ENCODE measurements around the gene IL37. TPM values are rescaled to one million over a fixed set of nuclear protein-coding genes. Genes with fewer than 3 reads are reported as not detected.

The IL37 gene
- polyA plus RNA-seq, 1 donor from 2014 or later = not detected

DNA sequence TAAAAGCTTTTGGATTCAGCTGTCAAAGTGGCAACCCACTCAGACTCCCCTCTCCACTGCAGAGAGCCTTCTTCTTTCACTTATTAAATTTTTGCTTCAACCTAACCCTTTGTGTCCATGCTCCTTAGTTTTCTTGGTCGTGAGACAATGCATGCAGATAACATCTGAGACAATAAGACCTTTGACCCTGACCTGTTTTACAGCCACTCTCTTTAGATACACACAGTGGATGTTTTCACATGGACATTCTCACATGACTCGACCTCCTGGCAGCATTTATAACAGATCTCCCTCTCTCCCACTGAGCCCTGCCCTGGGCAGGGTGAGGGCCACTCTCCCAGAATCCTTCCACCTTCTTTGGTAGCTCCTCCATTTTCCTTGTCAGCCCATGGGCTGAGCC lies 36.4 kb downstream of the IL37 start:
- no peak overlapping the region for H3K4me2 ChIP-seq (ENCODE audit: low read length)
- no peaks in the 10 kb centered on the region for H3K79me2 ChIP-seq (replicated peaks; ENCODE audit: insufficient read depth, low read length)
- H3F3A ChIP-seq (ENCODE audit: insufficient read depth, low read length, poor library complexity, severe bottlenecking) = no peaks in the 10 kb centered on the region
- no peaks in the 10 kb centered on the region for H3K36me3 ChIP-seq (ENCODE audit: insufficient read depth, low read length)
- H3K9me2 ChIP-seq (ENCODE audit: insufficient read depth, low read length) = no peaks in the 10 kb centered on the region
- H3K27ac ChIP-seq (ENCODE audit: low read length) = no peak overlapping the region
- H3K27me3 ChIP-seq (ENCODE audit: insufficient read depth, low read depth, low read length) = no peaks in the 10 kb centered on the region
- TF ChIP-seq RAD21 (conservative IDR thresholded peaks at IDR 0.05) (no peak), EZH2 (IDR thresholded peaks at IDR 0.05; ENCODE audit: borderline replicate concordance, insufficient read depth, low read length, poor library complexity, severe bottlenecking) (no peak), POLR2AphosphoS5 (IDR thresholded peaks at IDR 0.05) (no peak), TAF1 (IDR thresholded peaks at IDR 0.05; ENCODE audit: low read depth) (no peak), EP300 (conservative IDR thresholded peaks at IDR 0.05; ENCODE audit: poor library complexity, severe bottlenecking) (no peak), SMC3 (conservative IDR thresholded peaks at IDR 0.05; ENCODE audit: poor library complexity) (no peak), MXI1 (conservative IDR thresholded peaks at IDR 0.05; ENCODE audit: poor library complexity, severe bottlenecking) (no peak)
- TF ChIP-seq, protein P1, sequence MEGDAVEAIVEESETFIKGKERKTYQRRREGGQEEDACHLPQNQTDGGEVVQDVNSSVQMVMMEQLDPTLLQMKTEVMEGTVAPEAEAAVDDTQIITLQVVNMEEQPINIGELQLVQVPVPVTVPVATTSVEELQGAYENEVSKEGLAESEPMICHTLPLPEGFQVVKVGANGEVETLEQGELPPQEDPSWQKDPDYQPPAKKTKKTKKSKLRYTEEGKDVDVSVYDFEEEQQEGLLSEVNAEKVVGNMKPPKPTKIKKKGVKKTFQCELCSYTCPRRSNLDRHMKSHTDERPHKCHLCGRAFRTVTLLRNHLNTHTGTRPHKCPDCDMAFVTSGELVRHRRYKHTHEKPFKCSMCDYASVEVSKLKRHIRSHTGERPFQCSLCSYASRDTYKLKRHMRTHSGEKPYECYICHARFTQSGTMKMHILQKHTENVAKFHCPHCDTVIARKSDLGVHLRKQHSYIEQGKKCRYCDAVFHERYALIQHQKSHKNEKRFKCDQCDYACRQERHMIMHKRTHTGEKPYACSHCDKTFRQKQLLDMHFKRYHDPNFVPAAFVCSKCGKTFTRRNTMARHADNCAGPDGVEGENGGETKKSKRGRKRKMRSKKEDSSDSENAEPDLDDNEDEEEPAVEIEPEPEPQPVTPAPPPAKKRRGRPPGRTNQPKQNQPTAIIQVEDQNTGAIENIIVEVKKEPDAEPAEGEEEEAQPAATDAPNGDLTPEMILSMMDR (IDR thresholded peaks at IDR 0.05; ENCODE audit: poor library complexity, severe bottlenecking) = no peak
- TF ChIP-seq, protein P2, sequence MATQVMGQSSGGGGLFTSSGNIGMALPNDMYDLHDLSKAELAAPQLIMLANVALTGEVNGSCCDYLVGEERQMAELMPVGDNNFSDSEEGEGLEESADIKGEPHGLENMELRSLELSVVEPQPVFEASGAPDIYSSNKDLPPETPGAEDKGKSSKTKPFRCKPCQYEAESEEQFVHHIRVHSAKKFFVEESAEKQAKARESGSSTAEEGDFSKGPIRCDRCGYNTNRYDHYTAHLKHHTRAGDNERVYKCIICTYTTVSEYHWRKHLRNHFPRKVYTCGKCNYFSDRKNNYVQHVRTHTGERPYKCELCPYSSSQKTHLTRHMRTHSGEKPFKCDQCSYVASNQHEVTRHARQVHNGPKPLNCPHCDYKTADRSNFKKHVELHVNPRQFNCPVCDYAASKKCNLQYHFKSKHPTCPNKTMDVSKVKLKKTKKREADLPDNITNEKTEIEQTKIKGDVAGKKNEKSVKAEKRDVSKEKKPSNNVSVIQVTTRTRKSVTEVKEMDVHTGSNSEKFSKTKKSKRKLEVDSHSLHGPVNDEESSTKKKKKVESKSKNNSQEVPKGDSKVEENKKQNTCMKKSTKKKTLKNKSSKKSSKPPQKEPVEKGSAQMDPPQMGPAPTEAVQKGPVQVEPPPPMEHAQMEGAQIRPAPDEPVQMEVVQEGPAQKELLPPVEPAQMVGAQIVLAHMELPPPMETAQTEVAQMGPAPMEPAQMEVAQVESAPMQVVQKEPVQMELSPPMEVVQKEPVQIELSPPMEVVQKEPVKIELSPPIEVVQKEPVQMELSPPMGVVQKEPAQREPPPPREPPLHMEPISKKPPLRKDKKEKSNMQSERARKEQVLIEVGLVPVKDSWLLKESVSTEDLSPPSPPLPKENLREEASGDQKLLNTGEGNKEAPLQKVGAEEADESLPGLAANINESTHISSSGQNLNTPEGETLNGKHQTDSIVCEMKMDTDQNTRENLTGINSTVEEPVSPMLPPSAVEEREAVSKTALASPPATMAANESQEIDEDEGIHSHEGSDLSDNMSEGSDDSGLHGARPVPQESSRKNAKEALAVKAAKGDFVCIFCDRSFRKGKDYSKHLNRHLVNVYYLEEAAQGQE (IDR thresholded peaks at IDR 0.05; ENCODE audit: borderline replicate concordance) = no peak
- H3K9me3 ChIP-seq (ENCODE audit: low read length) = no peaks in the 10 kb centered on the region
- no peak overlapping the region for H3K9ac ChIP-seq (ENCODE audit: low read length)
- no peak overlapping the region for H2AFZ ChIP-seq (ENCODE audit: low read depth, low read length)
- no peak overlapping the region for H3K4me3 ChIP-seq (ENCODE audit: low read length)
- H4K20me1 ChIP-seq (ENCODE audit: insufficient read depth) = no peaks in the 10 kb centered on the region

DNA sequence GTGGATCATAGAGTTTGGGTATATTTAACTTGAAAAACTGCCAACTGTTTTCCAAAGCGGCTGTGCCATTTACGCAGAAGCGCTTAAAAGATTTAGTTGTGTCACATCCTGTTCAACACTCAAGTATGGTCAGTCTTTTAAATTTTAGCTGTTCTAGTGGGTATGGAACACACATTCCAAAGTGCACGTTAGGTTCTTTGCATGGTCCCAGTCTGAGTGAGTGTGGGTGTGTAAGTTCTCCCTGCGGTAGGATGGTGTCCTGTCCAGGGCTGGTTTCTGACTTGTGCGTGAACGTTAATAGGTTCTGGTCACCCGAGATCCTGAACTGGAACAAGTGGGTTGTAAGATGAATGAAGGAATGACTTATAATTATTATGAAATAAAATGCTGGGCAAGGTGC lies 38.5 kb downstream of the IL37 start:
- H3K4me2 ChIP-seq (ENCODE audit: low read length) = no peak overlapping the region
- no peak overlapping the region for H3K9ac ChIP-seq (ENCODE audit: low read length)
- TF ChIP-seq MXI1 (conservative IDR thresholded peaks at IDR 0.05; ENCODE audit: poor library complexity, severe bottlenecking) = no peak
- no peak for TF ChIP-seq RAD21 (conservative IDR thresholded peaks at IDR 0.05)
- no peak for TF ChIP-seq SMC3 (conservative IDR thresholded peaks at IDR 0.05; ENCODE audit: poor library complexity)
- TF ChIP-seq, protein P1 (IDR thresholded peaks at IDR 0.05; ENCODE audit: poor library complexity, severe bottlenecking) = no peak
- no peak for TF ChIP-seq EP300 (conservative IDR thresholded peaks at IDR 0.05; ENCODE audit: poor library complexity, severe bottlenecking)
- TF ChIP-seq EZH2 (IDR thresholded peaks at IDR 0.05; ENCODE audit: borderline replicate concordance, insufficient read depth, low read length, poor library complexity, severe bottlenecking) = no peak
- TF ChIP-seq POLR2AphosphoS5 (IDR thresholded peaks at IDR 0.05) = no peak
- TF ChIP-seq, protein P2 (IDR thresholded peaks at IDR 0.05; ENCODE audit: borderline replicate concordance) = no peak
- TF ChIP-seq TAF1 (IDR thresholded peaks at IDR 0.05; ENCODE audit: low read depth) = no peak
- H3K9me3 ChIP-seq (ENCODE audit: low read length) = no peaks in the 10 kb centered on the region
- no peaks in the 10 kb centered on the region for H3K36me3 ChIP-seq (ENCODE audit: insufficient read depth, low read length)
- no peak overlapping the region for H3K4me3 ChIP-seq (ENCODE audit: low read length)
- H3F3A ChIP-seq (ENCODE audit: insufficient read depth, low read length, poor library complexity, severe bottlenecking) = no peaks in the 10 kb centered on the region
- H3K9me2 ChIP-seq (ENCODE audit: insufficient read depth, low read length) = no peaks in the 10 kb centered on the region
- no peaks in the 10 kb centered on the region for H4K20me1 ChIP-seq (ENCODE audit: insufficient read depth)
- no peak overlapping the region for H2AFZ ChIP-seq (ENCODE audit: low read depth, low read length)
- H3K79me2 ChIP-seq (replicated peaks; ENCODE audit: insufficient read depth, low read length) = no peaks in the 10 kb centered on the region
- no peak overlapping the region for H3K27ac ChIP-seq (ENCODE audit: low read length)
- H3K27me3 ChIP-seq (ENCODE audit: insufficient read depth, low read depth, low read length) = no peaks in the 10 kb centered on the region

All from neural cell (in vitro differentiated cells).